HepG2 (cell line): ENCODE measurements around the gene TAF8. TPM values are rescaled to one million over a fixed set of nuclear protein-coding genes. Genes with fewer than 3 reads are reported as not detected.

Experiments
- ARNT ChIP-seq: fragments of 450-650 bp; IDR thresholded peaks from 2 replicates; pipeline ENCODE4 v1.6.1; 2017
- ATF3 ChIP-seq: sonication (generic); formaldehyde crosslinking; IDR thresholded peaks from 2 replicates; pipeline ENCODE4 v1.4.0; 2020; ENCODE audit warnings: missing genetic modification reagents
- DNMT3B ChIP-seq: conservative IDR thresholded peaks from 2 replicates; pipeline ENCODE4 v1.6.1; 2016; ENCODE audit warnings: missing biosample characterization, control low read depth
- ETS1 ChIP-seq: sonication (generic); formaldehyde crosslinking; IDR thresholded peaks from 2 replicates; pipeline ENCODE4 v1.4.0; 2020; ENCODE audit warnings: missing genetic modification reagents
- HNRNPUL1 ChIP-seq: fragments of 200-400 bp; formaldehyde crosslinking; IDR thresholded peaks from 2 replicates; pipeline ENCODE4 v1.6.1; 2017; ENCODE audit warnings: low read depth, mild to moderate bottlenecking, low read length, moderate library complexity
- IRX3 ChIP-seq: sonication (generic); formaldehyde crosslinking; IDR thresholded peaks from 2 replicates; pipeline ENCODE4 v1.8.1; 2023; ENCODE audit warnings: mild to moderate bottlenecking, low read depth, missing genetic modification reagents, borderline replicate concordance
- JARID2 ChIP-seq: sonication (generic); formaldehyde crosslinking; IDR thresholded peaks from 2 replicates; pipeline ENCODE4 v1.8.1; 2023; ENCODE audit warnings: missing genetic modification reagents, inconsistent platforms; ENCODE audit not compliant: insufficient replicate concordance
- NR2C2 ChIP-seq: sonication (generic); formaldehyde crosslinking; IDR thresholded peaks from 2 replicates; pipeline ENCODE4 v1.4.0; 2020; ENCODE audit warnings: missing genetic modification reagents, mild to moderate bottlenecking, moderate library complexity, borderline replicate concordance
- SOX13 ChIP-seq, 3 experiments: fragments of 450-650 bp in 1 of 3; sonication (generic) in 1 of 3; formaldehyde crosslinking in 1 of 3; IDR thresholded peaks in 2 of 3; conservative IDR thresholded peaks in 1 of 3; 2 replicates each; pipeline versions ENCODE4 v1.5.0 to v1.6.1; 2016 to 2020; ENCODE audit warnings: antibody characterized with exemption in 1 of 3, mild to moderate bottlenecking in 1 of 3, missing compliant biosample characterization in 1 of 3, missing genetic modification reagents in 1 of 3, moderate library complexity in 1 of 3
- TARDBP ChIP-seq: sonication (generic); formaldehyde crosslinking; IDR thresholded peaks from 2 replicates; pipeline ENCODE4 v1.8.0; 2022; ENCODE audit warnings: mild to moderate bottlenecking, missing genetic modification reagents
- TRIM24 ChIP-seq: sonication (generic); formaldehyde crosslinking; IDR thresholded peaks from 2 replicates; pipeline ENCODE4 v1.8.0; 2022; ENCODE audit warnings: mild to moderate bottlenecking, missing genetic modification reagents
- U2AF1 ChIP-seq: fragments of 200-400 bp; formaldehyde crosslinking; optimal IDR thresholded peaks from 2 replicates; pipeline ENCODE3; 2017; ENCODE audit warnings: mild to moderate bottlenecking, low read depth, low read length
- YEATS2 ChIP-seq: sonication (generic); formaldehyde crosslinking; IDR thresholded peaks from 2 replicates; pipeline ENCODE4 v1.4.0; 2020; ENCODE audit warnings: missing genetic modification reagents, borderline replicate concordance
- ZFP82 ChIP-seq: sonication (generic); formaldehyde crosslinking; IDR thresholded peaks from 2 replicates; pipeline ENCODE4 v1.5.1; 2020; ENCODE audit warnings: mild to moderate bottlenecking, missing genetic modification reagents, borderline replicate concordance
- ZMAT5 ChIP-seq: sonication (generic); formaldehyde crosslinking; IDR thresholded peaks from 2 replicates; pipeline ENCODE4 v1.5.0; 2020; ENCODE audit warnings: mild to moderate bottlenecking, low read depth, missing genetic modification reagents, borderline replicate concordance
- ZNF124 ChIP-seq: sonication (generic); formaldehyde crosslinking; IDR thresholded peaks from 2 replicates; pipeline ENCODE4 v1.4.0; 2020; ENCODE audit warnings: missing genetic modification reagents
- ZNF18 ChIP-seq: sonication (generic); formaldehyde crosslinking; IDR thresholded peaks from 2 replicates; pipeline ENCODE4 v1.8.0; 2022; ENCODE audit warnings: mild to moderate bottlenecking, missing genetic modification reagents; ENCODE audit not compliant: insufficient replicate concordance
- ZNF331 ChIP-seq: sonication (generic); formaldehyde crosslinking; IDR thresholded peaks from 2 replicates; pipeline ENCODE4 v1.4.0; 2020; ENCODE audit warnings: missing genetic modification reagents
- ZNF546 ChIP-seq: sonication (generic); formaldehyde crosslinking; conservative IDR thresholded peaks from 2 replicates; pipeline ENCODE4 v1.8.1; 2023; ENCODE audit warnings: mild to moderate bottlenecking, missing genetic modification reagents
- ZNF772 ChIP-seq: sonication (generic); formaldehyde crosslinking; IDR thresholded peaks from 2 replicates; pipeline ENCODE4 v1.5.0; 2020; ENCODE audit warnings: mild to moderate bottlenecking, missing genetic modification reagents
- ZNF780A ChIP-seq: sonication (generic); formaldehyde crosslinking; IDR thresholded peaks from 2 replicates; pipeline ENCODE4 v1.8.0; 2022; ENCODE audit warnings: mild to moderate bottlenecking, missing genetic modification reagents, moderate library complexity
- ZNF782 ChIP-seq: sonication (generic); formaldehyde crosslinking; IDR thresholded peaks from 2 replicates; pipeline ENCODE4 v1.4.0; 2020; ENCODE audit warnings: missing genetic modification reagents, mild to moderate bottlenecking, borderline replicate concordance
- ZNF788 ChIP-seq: sonication (generic); formaldehyde crosslinking; IDR thresholded peaks from 2 replicates; pipeline ENCODE4 v1.5.0; 2020; ENCODE audit warnings: mild to moderate bottlenecking, missing genetic modification reagents, borderline replicate concordance
- ZNF800 ChIP-seq: sonication (generic); formaldehyde crosslinking; IDR thresholded peaks from 2 replicates; pipeline ENCODE4 v1.4.0; 2020; ENCODE audit warnings: missing genetic modification reagents
- polyA plus RNA-seq, 8 experiments: library from polyadenylated mRNA; depleted of rRNA in 3 of 8; stranded (reverse) in 7 of 8; unstranded in 1 of 8; fragments of >200 nt; fragmentation: Illumina TruSeq in 4 of 8; extraction: Trizol in 4 of 8; gene quantifications; 2 replicates each; pipeline versions ENCODE4 v1.2.1 to v1.2.3, GENCODE V29; 2011 to 2016; ENCODE audit warnings: low read depth in 4 of 8, missing spikeins in 1 of 8, mixed read lengths in 1 of 8; ENCODE audit not compliant: insufficient read depth in 1 of 8
- total RNA-seq, 5 experiments: library from RNA; depleted of rRNA; stranded (reverse); fragments of >200 nt; fragmentation: Illumina TruSeq; extraction: Trizol; gene quantifications; 2 replicates each; pipeline ENCODE4 v1.2.3, GENCODE V29; 2016; ENCODE audit warnings: low read depth in 1 of 5

TAF8 gene
- total and polyA plus RNA-seq, 2 of the 13 experiments (the other 11 are each of a cell fraction or from before 2014, with no cell fraction given): 25.2 to 25.8 TPM

- no peak for TF ChIP-seq ZNF772
- no peak for TF ChIP-seq ETS1
- TF ChIP-seq ZNF124 (CRISPR knock-in tag): no peak
- no peak for TF ChIP-seq NR2C2 (CRISPR knock-in tag)
- TF ChIP-seq ZNF331: peak; percentile 21; the same call in 1 of the 2 replicates
- TF ChIP-seq SOX13 (IDR thresholded peaks at IDR 0.05): no peak
- TF ChIP-seq SOX13 (CRISPR knock-in tag; conservative IDR thresholded peaks at IDR 0.05 in 1 of 2, IDR thresholded peaks at IDR 0.05 in 1 of 2): no peak
- no peak for TF ChIP-seq JARID2 (CRISPR knock-in tag)
- no peak for TF ChIP-seq ZFP82 (CRISPR knock-in tag)
- no peak for TF ChIP-seq U2AF1
- TF ChIP-seq IRX3 (CRISPR knock-in tag): no peak
- no peak for TF ChIP-seq ZNF782 (CRISPR knock-in tag)
- no peak for TF ChIP-seq DNMT3B (CRISPR knock-in tag)
- TF ChIP-seq ZNF546 (CRISPR knock-in tag): no peak
- TF ChIP-seq YEATS2 (CRISPR knock-in tag): no peak
- peak; percentile 38; the same call in 1 of the 2 replicates for TF ChIP-seq ZNF788
- no peak for TF ChIP-seq ZNF18 (CRISPR knock-in tag)
- TF ChIP-seq ZMAT5 (CRISPR knock-in tag): no peak
- no peak for TF ChIP-seq ATF3 (CRISPR knock-in tag)
- TF ChIP-seq ARNT: no peak
- no peak for TF ChIP-seq TRIM24 (CRISPR knock-in tag)
- TF ChIP-seq HNRNPUL1: no peak
- TF ChIP-seq TARDBP (CRISPR knock-in tag): peak; percentile 72; the same call in 1 of the 2 replicates
- no peak for TF ChIP-seq ZNF780A (CRISPR knock-in tag)
- TF ChIP-seq ZNF800 (CRISPR knock-in tag): no peak
Measured at GRCh38 chr6:42100029-42100901, 49.9 kb downstream of the TAF8 start (continued).
